Endothelial cell of umbilical vein (primary cell): ENCODE results near the gene ZMIZ1. TPM values are rescaled to one million over a fixed set of nuclear protein-coding genes. Genes with fewer than 3 reads are reported as not detected.

Source experiments
- BruUV-seq: library from RNA; stranded (reverse); fragments of 400-500 nt; replicated peaks from 2 replicates; lab custom pipeline; 2021; lab: Mats Ljungman, UMichigan
- CTCF ChIA-PET: fragments of 300-600, 350-600 bp; sonication (Branson Sonifier 250); formaldehyde crosslinking; loops from one replicate; lab custom pipeline; 2021; ENCODE audit warnings: antibody characterized with exemption, inconsistent platforms; lab: Charles Lee
- POLR2A ChIA-PET: fragments of 300-600, 350-600 bp; sonication (Branson Sonifier 250); formaldehyde crosslinking; loops from one replicate; lab custom pipeline; 2021; ENCODE audit warnings: antibody characterized with exemption, inconsistent platforms; lab: Charles Lee
- DNase-seq: peaks from one replicate; pipeline ENCODE4 v3.0.0-alpha.2; 2011; ENCODE audit warnings: low read depth, low spot score
- FAIRE-seq: peaks from 2 replicates; lab custom pipeline; 2011; peaks lifted over from hg19 to GRCh38; lab: Jason Lieb, UNC
- H2AFZ ChIP-seq: 2 replicates; pipeline ENCODE4 v1.6.0; 2012; ENCODE audit warnings: low read depth, low read length, control low read depth, inconsistent platforms
- H3K27ac ChIP-seq: 2 replicates; pipeline ENCODE4 v1.5.1; 2011; ENCODE audit warnings: low read depth, mild to moderate bottlenecking, control low read depth, low read length, moderate library complexity; ENCODE audit not compliant: insufficient read depth
- H3K27me3 ChIP-seq, 2 experiments: 2 replicates each; pipeline versions ENCODE4 v1.6.0 to v1.6.1; 2011; ENCODE audit warnings: low read length in 2 of 2, mixed read lengths in 1 of 2; ENCODE audit not compliant: control insufficient read depth in 2 of 2, insufficient read depth in 2 of 2
- H3K36me3 ChIP-seq, 2 experiments: 2 replicates in 1 of 2; 3 replicates in 1 of 2; pipeline ENCODE4 v1.5.1; 2011; ENCODE audit warnings: low read length in 2 of 2, mild to moderate bottlenecking in 1 of 2, moderate library complexity in 1 of 2; ENCODE audit not compliant: control insufficient read depth in 2 of 2, insufficient read depth in 2 of 2; ENCODE audit errors: extremely low read depth in 1 of 2
- H3K4me1 ChIP-seq: 3 replicates; pipeline ENCODE4 v1.5.1; 2011; ENCODE audit warnings: mild to moderate bottlenecking, low read length; ENCODE audit not compliant: control insufficient read depth, insufficient read depth; ENCODE audit errors: extremely low read depth
- H3K4me2 ChIP-seq: 2 replicates; pipeline ENCODE4 v1.6.1; 2011; ENCODE audit warnings: low read length, control low read depth, mixed read lengths; ENCODE audit not compliant: insufficient read depth
- H3K4me3 ChIP-seq, 3 experiments: fragments of 200-600 bp in 1 of 3; sonication (generic), shearing (Covaris generic) in 1 of 3; replicated peaks in 1 of 3; 2 replicates each; pipeline ENCODE4 v1.5.1; 2011 to 2016; ENCODE audit warnings: control low read depth in 3 of 3, low read length in 3 of 3, mild to moderate bottlenecking in 2 of 3, inconsistent platforms in 1 of 3, low read depth in 1 of 3, moderate library complexity in 1 of 3; ENCODE audit not compliant: insufficient read depth in 1 of 3
- H3K79me2 ChIP-seq: 2 replicates; pipeline ENCODE4 v1.6.0; 2012; ENCODE audit warnings: low read length, inconsistent platforms; ENCODE audit not compliant: control insufficient read depth, insufficient read depth
- H3K9ac ChIP-seq: replicated peaks from 2 replicates; pipeline ENCODE3; 2011; ENCODE audit warnings: low read length, control low read depth; ENCODE audit not compliant: insufficient read depth; ENCODE audit errors: extremely low read depth
- H3K9me1 ChIP-seq: replicated peaks from 3 replicates; pipeline ENCODE4 v1.6.0; 2011; ENCODE audit warnings: mild to moderate bottlenecking, low read length; ENCODE audit not compliant: control insufficient read depth, insufficient read depth; ENCODE audit errors: extremely low read depth
- H3K9me3 ChIP-seq: replicated peaks from 2 replicates; pipeline ENCODE4 v1.5.1; 2012; ENCODE audit warnings: low read length, inconsistent platforms; ENCODE audit not compliant: control insufficient read depth, insufficient read depth
- H4K20me1 ChIP-seq: replicated peaks from 2 replicates; pipeline ENCODE3; 2011; ENCODE audit warnings: mild to moderate bottlenecking, low read length; ENCODE audit not compliant: control insufficient read depth, insufficient read depth; ENCODE audit errors: extremely low read depth
- CTCF ChIP-seq, 2 donors: IDR thresholded peaks; 1 replicate in 1 of 2; 2 replicates in 1 of 2; pipeline ENCODE4 v1.5.1; 2011; ENCODE audit warnings: low read length in 2 of 2, mild to moderate bottlenecking in 2 of 2, moderate library complexity in 2 of 2, control low read depth in 1 of 2, inconsistent platforms in 1 of 2, low read depth in 1 of 2; ENCODE audit not compliant: insufficient read depth in 1 of 2; ENCODE audit errors: extremely low read depth in 1 of 2
- EZH2 ChIP-seq: IDR thresholded peaks from 2 replicates; pipeline ENCODE4 v1.6.1; 2012; ENCODE audit warnings: borderline replicate concordance, low read depth, mild to moderate bottlenecking, moderate library complexity, low read length, inconsistent platforms; ENCODE audit not compliant: severe bottlenecking
- FOS ChIP-seq: IDR thresholded peaks from 2 replicates; pipeline ENCODE4 v1.6.1; 2011; ENCODE audit warnings: mild to moderate bottlenecking, low read length, moderate library complexity, borderline replicate concordance; ENCODE audit not compliant: insufficient read depth
- GATA2 ChIP-seq: IDR thresholded peaks from 2 replicates; pipeline ENCODE4 v1.7.0; 2011; ENCODE audit warnings: low read depth, mild to moderate bottlenecking, moderate library complexity, mixed read lengths, low read length; ENCODE audit not compliant: insufficient read length, insufficient read depth
- JUN ChIP-seq: IDR thresholded peaks from 2 replicates; pipeline ENCODE4 v1.6.1; 2011; ENCODE audit warnings: borderline replicate concordance, low read depth; ENCODE audit not compliant: insufficient read length, insufficient read depth
- MYC ChIP-seq: IDR thresholded peaks from one replicate; pipeline ENCODE4 v1.6.1; 2011; ENCODE audit warnings: mild to moderate bottlenecking, low read depth, low read length
- POLR2A ChIP-seq: IDR thresholded peaks from 2 replicates; pipeline ENCODE4 v1.6.1; 2012; ENCODE audit warnings: low read depth, mild to moderate bottlenecking, control low read depth, low read length
- POLR2AphosphoS5 ChIP-seq: IDR thresholded peaks from 2 replicates; pipeline ENCODE4 v1.6.1; 2012; ENCODE audit warnings: low read depth, mild to moderate bottlenecking, control low read depth, low read length, moderate library complexity; ENCODE audit not compliant: insufficient read depth
- dilution Hi-C: fragments of 300-500 bp; cut with MboI; formaldehyde crosslinking; loops from one replicate; pipeline ENCODE4 v1.15.0; 2019; ENCODE audit warnings: low sequenced_read_pairs; ENCODE audit not compliant: extremely low pct_ligation_motif_present
- intact Hi-C: fragments of 100-400 bp; cut with micrococcal nuclease; formaldehyde crosslinking; loops from one replicate; pipeline ENCODE4 v1.10.0; 2022
- polyA plus RNA-seq, 4 experiments: library from polyadenylated mRNA; depleted of rRNA in 3 of 4; stranded (reverse) in 3 of 4; unstranded in 1 of 4; fragments of >200 nt; gene quantifications; 2 replicates each; pipeline versions ENCODE4 v1.2.1 to v1.2.3, GENCODE V29; 2011 to 2012; ENCODE audit warnings: missing spikeins in 1 of 4
- total RNA-seq: library from RNA; stranded (reverse); gene quantifications from 2 replicates; pipeline ENCODE4 v1.2.3, GENCODE V29; 2021
- TF ChIP-seq, protein P1 (sequence below): IDR thresholded peaks from 2 replicates; pipeline ENCODE4 v1.6.1; 2011; ENCODE audit not compliant: insufficient read depth, insufficient read length

The ZMIZ1 gene
- total and polyA plus RNA-seq, 2 donors (not counting 3 experiments of a cell fraction or from before 2014, with no cell fraction given), result 12.5 to 46.7 TPM

GRCh38 chr10:79072041-79072441, 3.3 kb downstream of the ZMIZ1 start:
- no TSS peak for BruUV-seq
- intact Hi-C loops (no loop called here), dilution Hi-C loops (no loop called here)
- CTCF ChIA-PET, result interaction anchor here (1.1 to 7.8 kb wide), 4 partner anchors 123 to 861 kb away, joined by 3 to 85 read pairs (median 14); no protein-coding TSS in a partner anchor
- DNase-seq (peak; percentile 26), FAIRE-seq (peak; percentile 12)
- no peak overlapping the region for H3K9ac ChIP-seq
- no peak overlapping the region for H3K4me3 ChIP-seq
- H3K27me3 ChIP-seq, result no peaks in the 10 kb centered on the region
- H3K4me1 ChIP-seq, result peaks cover 32% of the 10 kb centered on the region
- no peak overlapping the region for H3K4me2 ChIP-seq
- no peak overlapping the region for H3K27ac ChIP-seq
- no peaks in the 10 kb centered on the region for H3K9me1 ChIP-seq
- H3K36me3 ChIP-seq, result no peaks in the 10 kb centered on the region
- no peak for TF ChIP-seq GATA2
- TF ChIP-seq FOS, result no peak
- TF ChIP-seq MYC, result no peak
- no peak for TF ChIP-seq POLR2A
- TF ChIP-seq EZH2, result no peak
- TF ChIP-seq CTCF (IDR thresholded peaks at IDR 0.05; ENCODE audit: extremely low read depth in 1 of 2, insufficient read depth in 1 of 2, low read depth in 1 of 2, low read length in 2 of 2), result no peak
- no peak for TF ChIP-seq JUN
- TF ChIP-seq POLR2AphosphoS5, result no peak
- TF ChIP-seq, protein P1, sequence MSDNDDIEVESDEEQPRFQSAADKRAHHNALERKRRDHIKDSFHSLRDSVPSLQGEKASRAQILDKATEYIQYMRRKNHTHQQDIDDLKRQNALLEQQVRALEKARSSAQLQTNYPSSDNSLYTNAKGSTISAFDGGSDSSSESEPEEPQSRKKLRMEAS, result no peak
- no peak overlapping the region for H2AFZ ChIP-seq
- POLR2A ChIA-PET, result no interaction called here
- H3K9me3 ChIP-seq, result no peaks in the 10 kb centered on the region
- H3K79me2 ChIP-seq, result peaks cover 74% of the 10 kb centered on the region
- H4K20me1 ChIP-seq, result no peaks in the 10 kb centered on the region
